ENCODE results near the gene GHR.

The GHR gene

DNA sequence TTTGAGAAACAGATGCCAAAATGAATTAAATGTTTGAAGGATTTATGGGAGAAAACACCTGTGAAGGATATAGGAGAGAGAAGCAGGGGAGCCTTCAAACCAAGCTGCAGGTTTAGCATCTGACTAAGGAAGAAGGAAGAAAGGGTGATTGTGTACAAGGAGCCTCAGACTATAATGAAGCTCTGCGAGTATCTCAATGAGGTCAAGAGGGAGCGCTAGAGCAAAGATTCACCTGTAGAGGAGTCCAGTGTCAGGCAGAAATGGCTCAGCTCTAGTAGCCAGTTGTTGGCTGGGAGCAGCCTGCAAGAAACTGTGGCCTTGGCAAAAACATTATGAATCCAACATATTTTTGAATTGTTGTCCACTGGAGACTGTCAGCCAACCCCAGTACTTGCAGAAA is 20.0 kb upstream of the GHR start:
- Histone ChIP-seq H3K4me3 (ENCODE audit: low read depth in 1 of 2, low read length in 1 of 2) (no peak overlapping the region), H3K36me3 (no peaks in the 10 kb centered on the region), H3K27me3 (no peaks in the 10 kb centered on the region), H3K9me3 (no peaks in the 10 kb centered on the region), H3K4me1 (ENCODE audit: control insufficient read depth in 1 of 2, insufficient read depth in 1 of 2, low read depth in 1 of 2, low read length in 1 of 2) (no peaks in the 10 kb centered on the region), H3K27ac (no peak overlapping the region)
- TF ChIP-seq, protein P1, sequence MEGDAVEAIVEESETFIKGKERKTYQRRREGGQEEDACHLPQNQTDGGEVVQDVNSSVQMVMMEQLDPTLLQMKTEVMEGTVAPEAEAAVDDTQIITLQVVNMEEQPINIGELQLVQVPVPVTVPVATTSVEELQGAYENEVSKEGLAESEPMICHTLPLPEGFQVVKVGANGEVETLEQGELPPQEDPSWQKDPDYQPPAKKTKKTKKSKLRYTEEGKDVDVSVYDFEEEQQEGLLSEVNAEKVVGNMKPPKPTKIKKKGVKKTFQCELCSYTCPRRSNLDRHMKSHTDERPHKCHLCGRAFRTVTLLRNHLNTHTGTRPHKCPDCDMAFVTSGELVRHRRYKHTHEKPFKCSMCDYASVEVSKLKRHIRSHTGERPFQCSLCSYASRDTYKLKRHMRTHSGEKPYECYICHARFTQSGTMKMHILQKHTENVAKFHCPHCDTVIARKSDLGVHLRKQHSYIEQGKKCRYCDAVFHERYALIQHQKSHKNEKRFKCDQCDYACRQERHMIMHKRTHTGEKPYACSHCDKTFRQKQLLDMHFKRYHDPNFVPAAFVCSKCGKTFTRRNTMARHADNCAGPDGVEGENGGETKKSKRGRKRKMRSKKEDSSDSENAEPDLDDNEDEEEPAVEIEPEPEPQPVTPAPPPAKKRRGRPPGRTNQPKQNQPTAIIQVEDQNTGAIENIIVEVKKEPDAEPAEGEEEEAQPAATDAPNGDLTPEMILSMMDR (IDR thresholded peaks at IDR 0.05), result no peak

DNA sequence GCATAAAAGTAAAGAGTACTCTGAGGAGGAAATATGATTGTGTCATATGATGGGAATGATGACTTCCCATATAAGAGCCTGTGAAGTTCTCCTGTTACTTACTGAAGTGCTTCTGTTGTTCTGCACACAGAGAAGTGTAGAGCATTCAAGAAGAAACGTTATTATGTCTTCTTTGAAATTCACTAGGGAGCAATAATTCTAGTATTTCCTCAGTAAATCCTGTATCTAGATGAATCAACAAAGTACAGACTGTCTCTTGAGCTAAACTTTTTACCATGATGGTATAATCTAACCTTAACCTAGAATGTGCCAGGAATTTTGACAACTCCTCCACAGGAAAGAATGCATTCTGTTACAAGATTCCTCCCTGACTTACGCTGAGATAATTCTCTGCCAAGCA is 18.9 kb upstream of the GHR start:
- TF ChIP-seq, protein P1 (IDR thresholded peaks at IDR 0.05), result no peak
- no peaks in the 10 kb centered on the region for H3K9me3 ChIP-seq
- H3K4me3 ChIP-seq (ENCODE audit: low read depth in 1 of 2, low read length in 1 of 2), result no peak overlapping the region
- no peaks in the 10 kb centered on the region for H3K4me1 ChIP-seq (ENCODE audit: control insufficient read depth in 1 of 2, insufficient read depth in 1 of 2, low read depth in 1 of 2, low read length in 1 of 2)
- no peaks in the 10 kb centered on the region for H3K36me3 ChIP-seq
- no peaks in the 10 kb centered on the region for H3K27me3 ChIP-seq
- H3K27ac ChIP-seq, result no peak overlapping the region

DNA sequence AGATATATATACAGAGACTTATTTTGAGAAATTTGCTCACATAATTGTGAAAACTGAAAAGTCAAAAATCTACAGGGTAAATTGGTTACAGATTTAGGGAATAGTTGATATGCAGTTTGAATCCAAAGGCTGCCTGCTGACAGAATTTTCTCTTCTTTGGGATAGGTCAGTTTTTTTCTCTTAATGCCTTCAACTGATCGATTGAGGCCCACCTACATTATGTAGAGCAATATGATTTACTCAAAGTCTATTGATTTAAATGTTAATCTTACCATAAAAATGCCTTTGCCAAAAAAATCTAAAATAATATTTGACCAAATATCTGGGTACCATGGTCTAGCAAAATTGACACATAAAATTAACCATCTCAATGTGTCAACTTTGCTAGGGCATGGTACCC is 3.9 kb upstream of the GHR start:
- no peak overlapping the region for H3K4me3 ChIP-seq (ENCODE audit: low read depth in 1 of 2, low read length in 1 of 2)
- no peak overlapping the region for H3K27ac ChIP-seq
- H3K4me1 ChIP-seq (ENCODE audit: control insufficient read depth in 1 of 2, insufficient read depth in 1 of 2, low read depth in 1 of 2, low read length in 1 of 2), result peaks cover 0 to 1% of the 10 kb centered on the region in 2 experiments
- no peaks in the 10 kb centered on the region for H3K9me3 ChIP-seq
- TF ChIP-seq, protein P1 (IDR thresholded peaks at IDR 0.05), result no peak
- H3K36me3 ChIP-seq, result no peaks in the 10 kb centered on the region
- peaks cover 31% of the 10 kb centered on the region for H3K27me3 ChIP-seq

DNA sequence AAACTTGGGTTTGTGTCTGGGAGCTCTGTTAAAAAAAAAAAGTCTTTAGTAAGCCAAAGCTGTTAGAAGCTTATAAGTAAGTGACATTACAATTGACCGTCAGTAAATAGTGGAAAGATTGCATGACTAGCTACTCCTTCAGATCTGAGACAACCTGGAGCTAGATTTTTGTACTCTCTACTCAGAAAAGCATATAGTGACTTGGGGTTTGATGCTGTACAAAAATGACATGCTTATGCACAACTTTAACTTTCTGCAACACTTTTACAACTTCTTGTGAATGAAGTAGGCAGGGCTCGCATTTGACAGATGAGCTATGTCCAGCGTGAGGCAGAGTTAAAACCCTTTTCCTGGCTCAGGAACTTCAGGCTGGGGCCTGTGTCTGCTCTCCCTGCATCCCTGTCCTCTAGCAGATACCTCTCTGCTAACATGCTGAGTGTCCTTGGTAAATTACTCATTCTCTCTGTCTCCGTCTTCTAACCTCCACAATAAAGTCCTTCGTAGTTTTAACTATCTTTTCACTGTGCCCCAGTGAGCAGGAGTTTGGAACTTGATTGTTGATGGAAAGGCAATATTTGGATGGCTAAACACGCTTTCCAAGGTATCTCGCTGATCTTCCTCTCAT is 471 bp upstream of the GHR start:
- Histone ChIP-seq H3K4me1 (ENCODE audit: control insufficient read depth in 1 of 2, insufficient read depth in 1 of 2, low read depth in 1 of 2, low read length in 1 of 2) (peaks cover 0 to 4% of the 10 kb centered on the region in 2 experiments), H3K27ac (no peak overlapping the region), H3K36me3 (no peaks in the 10 kb centered on the region), H3K4me3 (ENCODE audit: low read depth in 1 of 2, low read length in 1 of 2) (no peak overlapping the region), H3K9me3 (no peaks in the 10 kb centered on the region), H3K27me3 (peaks cover 61% of the 10 kb centered on the region)
- TF ChIP-seq, protein P1 (IDR thresholded peaks at IDR 0.05), result no peak

DNA sequence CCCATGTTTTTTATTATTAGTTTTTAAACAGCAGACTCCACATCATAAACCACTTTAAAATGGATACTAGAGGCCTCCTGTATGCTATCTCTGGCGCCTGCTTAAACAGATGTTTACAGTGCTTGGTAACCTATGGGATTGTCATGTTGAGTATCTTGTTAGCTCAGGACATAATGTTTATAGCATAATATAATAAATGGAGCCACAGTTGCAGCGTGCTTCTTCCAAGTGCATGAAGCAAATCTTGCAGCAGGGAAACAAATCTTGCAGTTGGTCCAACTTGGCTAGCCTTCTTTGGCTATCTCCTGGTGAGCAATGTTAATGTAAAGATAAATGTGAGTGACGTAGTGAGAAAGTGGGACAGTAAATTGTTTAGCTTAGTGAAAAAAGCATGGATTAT is 2.8 kb downstream of the GHR start:
- peaks cover 61% of the 10 kb centered on the region for H3K27me3 ChIP-seq
- H3K9me3 ChIP-seq, result no peaks in the 10 kb centered on the region
- no peak overlapping the region for H3K4me3 ChIP-seq (ENCODE audit: low read depth in 1 of 2, low read length in 1 of 2)
- H3K4me1 ChIP-seq (ENCODE audit: control insufficient read depth in 1 of 2, insufficient read depth in 1 of 2, low read depth in 1 of 2, low read length in 1 of 2), result peaks cover 0 to 4% of the 10 kb centered on the region in 2 experiments
- H3K36me3 ChIP-seq, result no peaks in the 10 kb centered on the region
- TF ChIP-seq, protein P1 (IDR thresholded peaks at IDR 0.05), result no peak
- H3K27ac ChIP-seq, result no peak overlapping the region
